Kidney (tissue), 14 donors: ENCODE results near the gene MICAL2. TPM values are rescaled to one million over a fixed set of nuclear protein-coding genes. Genes with fewer than 3 reads are reported as not detected.

Experiments
- DNase-seq, 5 donors: peaks; one replicate each; pipeline ENCODE4 v3.0.0-alpha.2; 2013 to 2020
- FAIRE-seq: peaks from 2 replicates; lab custom pipeline; 2012; peaks lifted over from hg19 to GRCh38; lab: Jason Lieb, UNC
- H3K27ac ChIP-seq, 2 donors: one replicate each; pipeline ENCODE4 v1.7.0; 2013; ENCODE audit warnings: low read depth in 2 of 2, low read length in 2 of 2, inconsistent platforms in 1 of 2
- H3K27me3 ChIP-seq: one replicate; pipeline ENCODE4 v1.7.1; 2013; ENCODE audit warnings: low read length, inconsistent platforms; ENCODE audit not compliant: control insufficient read depth, insufficient read depth
- H3K36me3 ChIP-seq, 3 donors: one replicate each; pipeline versions ENCODE4 v1.7.0 to v1.7.1; 2013; ENCODE audit warnings: low read length in 3 of 3, control low read depth in 1 of 3, inconsistent platforms in 1 of 3; ENCODE audit not compliant: insufficient read depth in 3 of 3, control insufficient read depth in 2 of 3
- H3K4me1 ChIP-seq, 3 donors: one replicate each; pipeline versions ENCODE4 v1.7.0 to v1.7.1; 2013; ENCODE audit warnings: low read length in 3 of 3, inconsistent platforms in 1 of 3, low read depth in 1 of 3; ENCODE audit not compliant: control insufficient read depth in 2 of 3, insufficient read depth in 2 of 3
- H3K4me3 ChIP-seq, 3 donors: one replicate each; pipeline versions ENCODE4 v1.7.0 to v1.8.1; 2013; ENCODE audit warnings: low read length in 3 of 3, control low read depth in 1 of 3, inconsistent platforms in 1 of 3
- H3K9ac ChIP-seq, 3 donors: one replicate each; pipeline versions ENCODE4 v1.7.0 to v1.7.1; 2013; ENCODE audit warnings: low read length in 3 of 3, control low read depth in 1 of 3, inconsistent platforms in 1 of 3
- H3K9me3 ChIP-seq, 3 donors: one replicate each; pipeline versions ENCODE4 v1.7.0 to v1.7.1; 2013; ENCODE audit warnings: low read length in 3 of 3, control low read depth in 1 of 3, inconsistent platforms in 1 of 3; ENCODE audit not compliant: control insufficient read depth in 2 of 3, insufficient read depth in 1 of 3
- CTCF ChIP-seq: IDR thresholded peaks from 3 replicates; pipeline ENCODE4 v1.5.1; 2012; ENCODE audit warnings: mild to moderate bottlenecking, moderate library complexity, borderline replicate concordance; ENCODE audit not compliant: insufficient read depth; ENCODE audit errors: extremely low read depth
- intact Hi-C: fragments of 100-400 bp; cut with DNase I; formaldehyde crosslinking; loops from one replicate; pipeline ENCODE4 v1.11.1; 2022
- polyA plus RNA-seq: library from polyadenylated mRNA; stranded (reverse); fragments of 350-450 nt; fragmentation: Illumina TruSeq; extraction: RNeasy Lipid Tissue Mini Kit (QIAGEN cat#74804); gene quantifications from one replicate; pipeline ENCODE4 v1.2.3, GENCODE V29; 2014; ENCODE audit warnings: low read depth, low replicate concordance; ENCODE audit not compliant: insufficient read depth
- total RNA-seq: library from RNA; stranded (reverse); fragmentation: NEBNext Ultra II Directional; extraction: Animal tissue kit (Norgen Biotek cat#: 25700); gene quantifications from one replicate; pipeline ENCODE4 v1.2.1, GENCODE V29; 2021
- donor health status: control.
- donor health status: control.
- donor health status: control.
- donor health status: control.
- donor health status: control.
- donor health status: DM: yes; HTN: yes; CAD: no.
- donor health status: Normal renal cell carcinoma (clear cell type).

The MICAL2 gene
- total and polyA plus RNA-seq, 2 donors from 2014 or later = 7.8 to 64.5 TPM

- H3K4me3 ChIP-seq = no peak overlapping the region
- no peak overlapping the region for H3K27ac ChIP-seq
- DNase-seq = no peak
- no peak overlapping the region for H3K9ac ChIP-seq
- no peaks in the 10 kb centered on the region for H3K4me1 ChIP-seq
- TF ChIP-seq CTCF = no peak
- no peaks in the 10 kb centered on the region for H3K27me3 ChIP-seq
- no peaks in the 10 kb centered on the region for H3K36me3 ChIP-seq
- FAIRE-seq = no peak
- H3K9me3 ChIP-seq = no peaks in the 10 kb centered on the region
- intact Hi-C loops = no loop called here
Observed at GRCh38 chr11:12098601-12099000, 11.8 kb upstream of the MICAL2 start.

GRCh38 chr11:12099132-12099873, 11.1 kb upstream of the MICAL2 start:
- no peak for FAIRE-seq

GRCh38 chr11:12100429-12100828, 10.0 kb upstream of the MICAL2 start:
- H3K36me3 ChIP-seq = no peaks in the 10 kb centered on the region
- no peak for TF ChIP-seq CTCF
- intact Hi-C loops = no loop called here

More at GRCh38 chr11:12099132-12099873, 11.1 kb upstream of the MICAL2 start:
- TF ChIP-seq CTCF = no peak
- H3K4me1 ChIP-seq = no peaks in the 10 kb centered on the region
- H3K27me3 ChIP-seq = no peaks in the 10 kb centered on the region
- no peak overlapping the region for H3K4me3 ChIP-seq
- intact Hi-C loops = no loop called here
- peak in 1 of 5 donors; percentile 40 for DNase-seq
- no peak overlapping the region for H3K9ac ChIP-seq
- H3K27ac ChIP-seq = no peak overlapping the region
- no peaks in the 10 kb centered on the region for H3K9me3 ChIP-seq
- H3K36me3 ChIP-seq = no peaks in the 10 kb centered on the region

GRCh38 chr11:12100841-12101242, 9.5 kb upstream of the MICAL2 start:
- Histone ChIP-seq H3K27me3 (no peaks in the 10 kb centered on the region), H3K9ac (no peak overlapping the region), H3K4me3 (no peak overlapping the region), H3K4me1 (no peaks in the 10 kb centered on the region), H3K27ac (no peak overlapping the region), H3K9me3 (no peaks in the 10 kb centered on the region), H3K36me3 (no peaks in the 10 kb centered on the region)
- peak in 1 of 5 donors; percentile 35 for DNase-seq
- intact Hi-C loops = no loop called here
- FAIRE-seq = no peak
- TF ChIP-seq CTCF = no peak

More at GRCh38 chr11:12100429-12100828, 10.0 kb upstream of the MICAL2 start:
- Histone ChIP-seq H3K4me1 (no peaks in the 10 kb centered on the region), H3K9ac (no peak overlapping the region), H3K9me3 (no peaks in the 10 kb centered on the region), H3K27me3 (no peaks in the 10 kb centered on the region), H3K27ac (no peak overlapping the region), H3K4me3 (no peak overlapping the region)
- FAIRE-seq (no peak), DNase-seq (no peak)
